Keratinocyte (primary cell): ENCODE data around the gene ZEB2. TPM values are rescaled to one million over a fixed set of nuclear protein-coding genes. Genes with fewer than 3 reads are reported as not detected.

Experiments used
- DNase-seq: peaks from one replicate; pipeline ENCODE4 v3.0.0-alpha.2; 2011; ENCODE audit warnings: low read depth, missing footprints, low spot score
- FAIRE-seq: peaks from 2 replicates; lab custom pipeline; 2011; peaks lifted over from hg19 to GRCh38; lab: Jason Lieb, UNC
- H2AFZ ChIP-seq: 2 replicates; pipeline ENCODE4 v1.6.0; 2012; ENCODE audit warnings: low read length, control low read depth, inconsistent platforms; ENCODE audit not compliant: control insufficient read depth
- H3K27ac ChIP-seq: 2 replicates; pipeline ENCODE4 v1.5.1; 2011; ENCODE audit warnings: low read length; ENCODE audit not compliant: control insufficient read depth, insufficient read depth
- H3K27me3 ChIP-seq: 3 replicates; pipeline ENCODE4 v1.6.0; 2011; ENCODE audit warnings: low read length; ENCODE audit not compliant: control insufficient read depth, insufficient read depth; ENCODE audit errors: extremely low read depth
- H3K36me3 ChIP-seq, 2 experiments: 2 replicates in 1 of 2; 3 replicates in 1 of 2; pipeline ENCODE4 v1.5.1; 2011; ENCODE audit warnings: low read length in 2 of 2, mild to moderate bottlenecking in 1 of 2; ENCODE audit not compliant: control insufficient read depth in 2 of 2, insufficient read depth in 2 of 2; ENCODE audit errors: extremely low read depth in 1 of 2
- H3K4me1 ChIP-seq: 3 replicates; pipeline ENCODE4 v1.5.1; 2011; ENCODE audit warnings: low read length; ENCODE audit not compliant: control insufficient read depth, insufficient read depth; ENCODE audit errors: extremely low read depth
- H3K4me2 ChIP-seq: 3 replicates; pipeline ENCODE4 v1.6.0; 2011; ENCODE audit warnings: low read depth, low read length; ENCODE audit not compliant: control insufficient read depth, insufficient read depth; ENCODE audit errors: extremely low read depth
- H3K4me3 ChIP-seq, 3 experiments: fragments of 200-600 bp in 1 of 3; sonication (generic) in 1 of 3; 2 replicates in 2 of 3; 3 replicates in 1 of 3; pipeline ENCODE4 v1.5.1; 2011 to 2016; ENCODE audit warnings: low read length in 3 of 3, mild to moderate bottlenecking in 3 of 3, control low read depth in 2 of 3, inconsistent platforms in 1 of 3, low read depth in 1 of 3, mixed read lengths in 1 of 3, mixed run types in 1 of 3, moderate library complexity in 1 of 3; ENCODE audit not compliant: control insufficient read depth in 2 of 3, insufficient read depth in 2 of 3; ENCODE audit errors: extremely low read depth in 1 of 3
- H3K79me2 ChIP-seq: 2 replicates; pipeline ENCODE4 v1.6.0; 2012; ENCODE audit warnings: low read length; ENCODE audit not compliant: control insufficient read depth, insufficient read depth
- H3K9ac ChIP-seq: 3 replicates; pipeline ENCODE4 v1.6.0; 2011; ENCODE audit warnings: low read length; ENCODE audit not compliant: control insufficient read depth, insufficient read depth; ENCODE audit errors: extremely low read depth
- H3K9me1 ChIP-seq: 3 replicates; pipeline ENCODE4 v1.6.0; 2011; ENCODE audit warnings: low read length; ENCODE audit not compliant: control insufficient read depth, insufficient read depth; ENCODE audit errors: extremely low read depth
- H3K9me3 ChIP-seq: 2 replicates; pipeline ENCODE4 v1.5.1; 2012; ENCODE audit warnings: low read depth, low read length; ENCODE audit not compliant: control insufficient read depth
- H4K20me1 ChIP-seq: 3 replicates; pipeline ENCODE4 v1.6.0; 2011; ENCODE audit warnings: low read length; ENCODE audit not compliant: control insufficient read depth, insufficient read depth; ENCODE audit errors: extremely low read depth
- CTCF ChIP-seq, 3 experiments: IDR thresholded peaks in 1 of 3; conservative IDR thresholded peaks in 1 of 3; optimal IDR thresholded peaks in 1 of 3; 2 replicates in 2 of 3; 3 replicates in 1 of 3; pipeline versions ENCODE3 to v1.5.1; 2011; ENCODE audit warnings: low read length in 3 of 3, mild to moderate bottlenecking in 3 of 3, moderate library complexity in 2 of 3, control low read depth in 1 of 3, inconsistent platforms in 1 of 3; ENCODE audit not compliant: insufficient read depth in 2 of 3; ENCODE audit errors: extremely low read depth in 1 of 3
- EZH2 ChIP-seq: IDR thresholded peaks from one replicate; pipeline ENCODE4 v1.6.1; 2012; ENCODE audit warnings: inconsistent platforms, mild to moderate bottlenecking, low read length, moderate library complexity
- dilution Hi-C: fragments of 300-500 bp; cut with MboI; formaldehyde crosslinking; loops from one replicate; pipeline ENCODE4 v1.7.0; 2020; ENCODE audit warnings: low sequenced_read_pairs; ENCODE audit not compliant: extremely low pct_ligation_motif_present
- polyA plus RNA-seq, 5 experiments: library from polyadenylated mRNA; depleted of rRNA in 3 of 5; stranded (reverse) in 3 of 5; stranded (forward) in 1 of 5; unstranded in 1 of 5; fragments of >200 nt; gene quantifications; 1 replicate in 1 of 5; 2 replicates in 3 of 5; 3 replicates in 1 of 5; pipeline versions ENCODE4 v1.2.1 to v1.2.3, GENCODE V29; 2011 to 2012; ENCODE audit warnings: missing spikeins in 2 of 5, low read depth in 1 of 5, low replicate concordance in 1 of 5

ZEB2 gene
- polyA plus RNA-seq, 1 donor (not counting 4 experiments of a cell fraction or from before 2014, with no cell fraction given): 0.12 TPM

DNA sequence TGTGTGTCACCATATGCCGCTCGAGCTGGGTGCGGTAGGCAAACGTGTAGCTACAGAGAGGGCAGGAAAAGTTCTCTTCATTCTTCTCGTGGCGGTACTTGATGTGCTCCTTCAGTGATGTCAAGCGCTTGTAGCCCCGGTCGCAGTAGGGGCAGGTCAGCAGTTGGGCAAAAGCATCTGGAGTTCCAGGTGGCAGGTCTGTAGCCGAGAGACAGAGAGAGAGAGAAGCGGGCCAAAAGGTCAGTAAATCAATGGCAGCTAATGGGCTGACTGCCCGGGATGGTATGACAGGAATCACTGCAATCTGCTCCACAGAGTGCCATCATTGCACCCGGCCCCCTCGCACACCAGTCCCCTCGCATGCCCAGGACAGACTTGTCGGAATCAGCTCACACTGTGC, 116.0 kb downstream of the ZEB2 start:
- no peaks in the 10 kb centered on the region for H3K79me2 ChIP-seq
- no peak overlapping the region for H2AFZ ChIP-seq
- H3K27me3 ChIP-seq: peaks cover 8% of the 10 kb centered on the region
- H3K4me2 ChIP-seq: no peak overlapping the region
- FAIRE-seq: no peak
- H3K36me3 ChIP-seq: no peaks in the 10 kb centered on the region
- H3K9me1 ChIP-seq: no peaks in the 10 kb centered on the region
- no peak overlapping the region for H3K9ac ChIP-seq
- no peaks in the 10 kb centered on the region for H3K9me3 ChIP-seq
- no peak for DNase-seq
- no peak for TF ChIP-seq EZH2
- no peaks in the 10 kb centered on the region for H3K4me1 ChIP-seq
- H3K4me3 ChIP-seq: no peak overlapping the region
- no peaks in the 10 kb centered on the region for H4K20me1 ChIP-seq
- dilution Hi-C loops: no loop called here
- H3K27ac ChIP-seq: no peak overlapping the region

GRCh38 chr2:144402251-144402650, 117.7 kb downstream of the ZEB2 start:
- Histone ChIP-seq H3K79me2 (no peaks in the 10 kb centered on the region), H3K27ac (no peak overlapping the region), H3K9ac (no peak overlapping the region), H3K4me2 (no peak overlapping the region), H3K9me3 (no peaks in the 10 kb centered on the region), H3K4me1 (no peaks in the 10 kb centered on the region), H3K9me1 (no peaks in the 10 kb centered on the region), H2AFZ (no peak overlapping the region), H3K4me3 (no peak overlapping the region), H4K20me1 (no peaks in the 10 kb centered on the region), H3K27me3 (peaks cover 8% of the 10 kb centered on the region), H3K36me3 (no peaks in the 10 kb centered on the region)
- DNase-seq (no peak), FAIRE-seq (no peak)
- dilution Hi-C loops: no loop called here
- TF ChIP-seq EZH2 (no peak), CTCF (optimal IDR thresholded peaks at IDR 0.05 in 1 of 3, IDR thresholded peaks at IDR 0.05 in 1 of 3, conservative IDR thresholded peaks at IDR 0.05 in 1 of 3; ENCODE audit: extremely low read depth in 1 of 3, insufficient read depth in 2 of 3, low read length in 3 of 3) (no peak)

GRCh38 chr2:144401036-144401435, 118.9 kb downstream of the ZEB2 start:
- Histone ChIP-seq H3K9ac (no peak overlapping the region), H4K20me1 (no peaks in the 10 kb centered on the region)

More at GRCh38 chr2:144401036-144401435, 118.9 kb downstream of the ZEB2 start:
- FAIRE-seq (no peak), DNase-seq (no peak)
- Histone ChIP-seq H2AFZ (no peak overlapping the region), H3K36me3 (no peaks in the 10 kb centered on the region), H3K9me1 (no peaks in the 10 kb centered on the region), H3K27ac (no peak overlapping the region), H3K9me3 (no peaks in the 10 kb centered on the region), H3K4me2 (no peak overlapping the region), H3K4me3 (no peak overlapping the region), H3K79me2 (no peaks in the 10 kb centered on the region), H3K27me3 (peaks cover 8% of the 10 kb centered on the region), H3K4me1 (no peaks in the 10 kb centered on the region)
- dilution Hi-C loops: no loop called here
- TF ChIP-seq CTCF (optimal IDR thresholded peaks at IDR 0.05 in 1 of 3, IDR thresholded peaks at IDR 0.05 in 1 of 3, conservative IDR thresholded peaks at IDR 0.05 in 1 of 3; ENCODE audit: extremely low read depth in 1 of 3, insufficient read depth in 2 of 3, low read length in 3 of 3) (no peak), EZH2 (no peak)
